SK-N-SH treated with all-trans-retinoic acid at 6 μM for 48 hours (cell line): ENCODE measurements around the gene CIPC.

Source experiments
- ATAC-seq: fragments of 200-7000 bp; cut with Tn5 transposase; 3 replicates; pipeline ENCODE4 v1.9.1; 2020; ENCODE audit warnings: mild to moderate bottlenecking, moderate library complexity
- ARNTL ChIP-seq: fragments of 450-650 bp; formaldehyde crosslinking; IDR thresholded peaks from 2 replicates; pipeline ENCODE4 v1.5.0; 2020; ENCODE audit warnings: low read depth, mild to moderate bottlenecking, moderate library complexity, borderline replicate concordance
- BACH2 ChIP-seq: fragments of 250-450 bp; sonication (Bioruptor Pico); IDR thresholded peaks from 2 replicates; pipeline ENCODE4 v1.9.0; 2021; ENCODE audit warnings: mild to moderate bottlenecking, borderline replicate concordance
- CSDC2 ChIP-seq: fragments of 250-450 bp; sonication (Bioruptor Pico); IDR thresholded peaks from 2 replicates; pipeline ENCODE4 v1.5.0; 2020; ENCODE audit warnings: mild to moderate bottlenecking, moderate library complexity
- ESRRG ChIP-seq: fragments of 250-450 bp; sonication (Bioruptor Pico); IDR thresholded peaks from 2 replicates; pipeline ENCODE4 v1.6.1; 2021; ENCODE audit warnings: mild to moderate bottlenecking
- GLIS3 ChIP-seq: fragments of 250-450 bp; sonication (Bioruptor Pico); IDR thresholded peaks from 2 replicates; pipeline ENCODE4 v1.5.0; 2020; ENCODE audit warnings: mild to moderate bottlenecking, moderate library complexity
- ISL1 ChIP-seq: fragments of 250-450 bp; sonication (Bioruptor Pico); IDR thresholded peaks from 2 replicates; pipeline ENCODE4 v2.1.2; 2022; ENCODE audit warnings: mild to moderate bottlenecking, moderate library complexity
- OSR1 ChIP-seq: fragments of 250-450 bp; sonication (Bioruptor Pico); IDR thresholded peaks from 2 replicates; pipeline ENCODE4 v1.8.0; 2022; ENCODE audit warnings: moderate library complexity, mild to moderate bottlenecking, inconsistent platforms
- PPARA ChIP-seq: fragments of 250-450 bp; sonication (Bioruptor Pico); IDR thresholded peaks from 2 replicates; pipeline ENCODE4 v1.5.0; 2020; ENCODE audit warnings: mild to moderate bottlenecking, borderline replicate concordance
- RARB ChIP-seq: fragments of 250-450 bp; sonication (Bioruptor Pico); IDR thresholded peaks from 2 replicates; pipeline ENCODE4 v1.8.0; 2021; ENCODE audit warnings: mild to moderate bottlenecking, moderate library complexity
- SNAI2 ChIP-seq: fragments of 250-450 bp; sonication (Bioruptor Pico); IDR thresholded peaks from 2 replicates; pipeline ENCODE4 v1.5.0; 2020; ENCODE audit warnings: mild to moderate bottlenecking, moderate library complexity
- TCF4 ChIP-seq: fragments of 250-450 bp; sonication (Bioruptor Pico); IDR thresholded peaks from 2 replicates; pipeline ENCODE4 v1.8.0; 2021; ENCODE audit warnings: mild to moderate bottlenecking, moderate library complexity, borderline replicate concordance
- TOX ChIP-seq: fragments of 250-450 bp; sonication (Bioruptor Pico); IDR thresholded peaks from 2 replicates; pipeline ENCODE4 v1.8.0; 2021; ENCODE audit warnings: mild to moderate bottlenecking, moderate library complexity, borderline replicate concordance
- ZC3H10 ChIP-seq: fragments of 250-450 bp; sonication (Bioruptor Pico); IDR thresholded peaks from 2 replicates; pipeline ENCODE4 v1.5.1; 2021; ENCODE audit warnings: mild to moderate bottlenecking, moderate library complexity
- ZFP3 ChIP-seq: fragments of 250-450 bp; sonication (Bioruptor Pico); IDR thresholded peaks from 2 replicates; pipeline ENCODE4 v1.5.0; 2020; ENCODE audit warnings: mild to moderate bottlenecking, moderate library complexity
- ZFP30 ChIP-seq: fragments of 450-650 bp; formaldehyde crosslinking; IDR thresholded peaks from 2 replicates; pipeline ENCODE4 v1.5.0; 2022; ENCODE audit warnings: mild to moderate bottlenecking, moderate library complexity
- ZNF565 ChIP-seq: fragments of 450-650 bp; formaldehyde crosslinking; conservative IDR thresholded peaks from 2 replicates; pipeline ENCODE4 v1.5.0; 2020; ENCODE audit warnings: low read depth, mild to moderate bottlenecking, moderate library complexity
- ZNF70 ChIP-seq: fragments of 450-650 bp; formaldehyde crosslinking; IDR thresholded peaks from 2 replicates; pipeline ENCODE4 v1.5.0; 2020; ENCODE audit warnings: mild to moderate bottlenecking, moderate library complexity
- ZNF8 ChIP-seq: fragments of 450-650 bp; formaldehyde crosslinking; IDR thresholded peaks from 2 replicates; pipeline ENCODE4 v1.5.0; 2020; ENCODE audit warnings: mild to moderate bottlenecking, moderate library complexity
- TF ChIP-seq, protein P1 (sequence below): fragments of 250-450 bp; sonication (Bioruptor Pico); IDR thresholded peaks from 2 replicates; pipeline ENCODE4 v1.5.0; 2020; ENCODE audit warnings: mild to moderate bottlenecking, moderate library complexity
- TF ChIP-seq, protein P2 (sequence below): fragments of 250-450 bp; sonication (Bioruptor Pico); IDR thresholded peaks from 2 replicates; pipeline ENCODE4 v1.5.1; 2020; ENCODE audit warnings: low read depth, mild to moderate bottlenecking, moderate library complexity
- TF ChIP-seq, protein P3 (sequence below): fragments of 250-450 bp; sonication (Bioruptor Pico); IDR thresholded peaks from 2 replicates; pipeline ENCODE4 v1.5.1; 2021; ENCODE audit warnings: mild to moderate bottlenecking, moderate library complexity
- TF ChIP-seq, protein P4 (sequence below): fragments of 250-450 bp; sonication (Bioruptor Pico); IDR thresholded peaks from 2 replicates; pipeline ENCODE4 v1.8.0; 2020; ENCODE audit warnings: mild to moderate bottlenecking, moderate library complexity, borderline replicate concordance

CIPC gene

DNA sequence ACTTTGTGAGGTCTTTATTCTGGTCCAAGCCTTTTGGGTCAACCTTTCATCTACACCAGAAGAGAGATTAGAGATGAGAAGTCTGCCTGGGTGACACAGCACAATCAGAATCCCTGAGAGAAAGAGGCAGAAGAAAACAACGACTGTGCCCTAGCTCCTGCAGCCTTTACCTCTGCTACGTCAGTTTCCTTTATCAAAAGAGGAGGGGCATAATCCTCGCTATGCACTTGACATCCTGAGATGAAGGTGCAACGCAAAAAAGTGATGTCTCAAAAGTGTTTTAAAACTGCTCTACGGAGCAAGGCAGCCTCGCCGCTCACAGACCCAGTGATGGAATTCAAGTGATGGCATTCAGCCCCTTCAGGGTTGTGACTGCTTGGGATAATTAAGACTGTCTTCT, 21.8 kb downstream of the CIPC start:
- no peak for ATAC-seq

DNA sequence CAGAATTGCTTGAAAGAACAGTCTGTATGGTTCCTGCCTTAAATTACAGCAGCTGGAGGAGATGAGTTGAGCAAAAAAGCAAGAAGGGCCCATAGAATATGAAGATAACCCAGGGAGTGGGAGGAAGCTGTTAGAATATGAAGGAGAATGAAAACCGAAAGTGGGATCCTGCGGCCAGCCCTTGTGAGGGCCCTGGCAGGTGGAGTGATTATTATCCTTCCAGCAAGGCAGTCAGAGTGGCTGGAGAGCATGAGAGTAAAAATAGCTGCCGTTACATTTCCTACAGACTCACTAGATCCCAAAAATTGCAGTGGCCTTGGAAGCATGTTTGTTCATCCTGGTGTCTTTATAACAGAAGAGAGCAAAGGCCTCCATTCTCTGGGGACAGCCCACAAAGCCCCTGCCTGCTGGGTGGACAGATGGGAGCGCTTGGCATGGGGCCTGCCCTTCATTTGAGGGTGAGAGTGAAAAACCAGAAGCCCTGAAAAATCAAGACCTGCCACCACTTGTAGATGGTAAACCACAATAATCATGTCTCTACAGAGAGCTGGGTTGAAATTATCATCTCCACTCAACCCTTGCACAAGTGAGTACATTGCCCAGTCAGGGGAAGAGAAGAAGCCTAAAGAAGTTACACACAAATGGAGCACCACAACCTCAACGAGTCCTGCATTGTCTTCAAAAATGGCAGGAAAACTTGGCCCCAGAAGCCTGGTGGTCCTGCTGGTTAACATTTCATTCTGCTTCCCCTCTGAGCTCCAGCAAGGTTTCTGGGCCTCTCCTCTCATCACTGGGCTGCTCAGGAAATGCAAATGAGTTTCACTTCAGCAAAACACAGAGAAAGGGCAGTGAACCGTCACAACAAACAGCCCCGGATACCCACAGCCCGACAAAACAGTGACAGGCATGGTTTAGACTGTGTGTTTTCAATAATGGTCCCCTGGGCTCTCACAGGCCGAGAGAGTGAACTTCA, 23.0 kb downstream of the CIPC start:
- no peak for ATAC-seq
- TF ChIP-seq RARB (CRISPR knock-in tag) (no peak), TCF4 (CRISPR knock-in tag) (no peak), ZNF8 (no peak), ESRRG (CRISPR knock-in tag) (no peak), ZC3H10 (no peak), ISL1 (CRISPR knock-in tag) (no peak), ARNTL (CRISPR knock-in tag) (no peak), GLIS3 (no peak), ZFP30 (CRISPR knock-in tag) (no peak), BACH2 (no peak), SNAI2 (CRISPR knock-in tag) (no peak)
- TF ChIP-seq, protein P1, sequence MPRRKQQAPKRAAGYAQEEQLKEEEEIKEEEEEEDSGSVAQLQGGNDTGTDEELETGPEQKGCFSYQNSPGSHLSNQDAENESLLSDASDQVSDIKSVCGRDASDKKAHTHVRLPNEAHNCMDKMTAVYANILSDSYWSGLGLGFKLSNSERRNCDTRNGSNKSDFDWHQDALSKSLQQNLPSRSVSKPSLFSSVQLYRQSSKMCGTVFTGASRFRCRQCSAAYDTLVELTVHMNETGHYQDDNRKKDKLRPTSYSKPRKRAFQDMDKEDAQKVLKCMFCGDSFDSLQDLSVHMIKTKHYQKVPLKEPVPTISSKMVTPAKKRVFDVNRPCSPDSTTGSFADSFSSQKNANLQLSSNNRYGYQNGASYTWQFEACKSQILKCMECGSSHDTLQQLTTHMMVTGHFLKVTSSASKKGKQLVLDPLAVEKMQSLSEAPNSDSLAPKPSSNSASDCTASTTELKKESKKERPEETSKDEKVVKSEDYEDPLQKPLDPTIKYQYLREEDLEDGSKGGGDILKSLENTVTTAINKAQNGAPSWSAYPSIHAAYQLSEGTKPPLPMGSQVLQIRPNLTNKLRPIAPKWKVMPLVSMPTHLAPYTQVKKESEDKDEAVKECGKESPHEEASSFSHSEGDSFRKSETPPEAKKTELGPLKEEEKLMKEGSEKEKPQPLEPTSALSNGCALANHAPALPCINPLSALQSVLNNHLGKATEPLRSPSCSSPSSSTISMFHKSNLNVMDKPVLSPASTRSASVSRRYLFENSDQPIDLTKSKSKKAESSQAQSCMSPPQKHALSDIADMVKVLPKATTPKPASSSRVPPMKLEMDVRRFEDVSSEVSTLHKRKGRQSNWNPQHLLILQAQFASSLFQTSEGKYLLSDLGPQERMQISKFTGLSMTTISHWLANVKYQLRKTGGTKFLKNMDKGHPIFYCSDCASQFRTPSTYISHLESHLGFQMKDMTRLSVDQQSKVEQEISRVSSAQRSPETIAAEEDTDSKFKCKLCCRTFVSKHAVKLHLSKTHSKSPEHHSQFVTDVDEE (CRISPR knock-in tag): no peak
- TF ChIP-seq, protein P2, sequence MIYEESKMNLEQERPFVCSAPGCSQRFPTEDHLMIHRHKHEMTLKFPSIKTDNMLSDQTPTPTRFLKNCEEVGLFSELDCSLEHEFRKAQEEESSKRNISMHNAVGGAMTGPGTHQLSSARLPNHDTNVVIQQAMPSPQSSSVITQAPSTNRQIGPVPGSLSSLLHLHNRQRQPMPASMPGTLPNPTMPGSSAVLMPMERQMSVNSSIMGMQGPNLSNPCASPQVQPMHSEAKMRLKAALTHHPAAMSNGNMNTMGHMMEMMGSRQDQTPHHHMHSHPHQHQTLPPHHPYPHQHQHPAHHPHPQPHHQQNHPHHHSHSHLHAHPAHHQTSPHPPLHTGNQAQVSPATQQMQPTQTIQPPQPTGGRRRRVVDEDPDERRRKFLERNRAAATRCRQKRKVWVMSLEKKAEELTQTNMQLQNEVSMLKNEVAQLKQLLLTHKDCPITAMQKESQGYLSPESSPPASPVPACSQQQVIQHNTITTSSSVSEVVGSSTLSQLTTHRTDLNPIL (CRISPR knock-in tag): no peak

More for the DNA sequence above, 21.8 kb downstream of the CIPC start:
- TF ChIP-seq ZNF70 (CRISPR knock-in tag) (no peak), TOX (no peak), OSR1 (CRISPR knock-in tag) (no peak), PPARA (no peak), ZC3H10 (no peak), ZFP30 (CRISPR knock-in tag) (no peak), ESRRG (CRISPR knock-in tag) (no peak), ARNTL (CRISPR knock-in tag) (no peak), TCF4 (CRISPR knock-in tag) (no peak), BACH2 (no peak), GLIS3 (no peak), RARB (CRISPR knock-in tag) (no peak), CSDC2 (CRISPR knock-in tag) (no peak), ZNF565 (CRISPR knock-in tag) (no peak), ZFP3 (CRISPR knock-in tag) (no peak)
- TF ChIP-seq, protein P1 (CRISPR knock-in tag): no peak
- TF ChIP-seq, protein P2 (CRISPR knock-in tag): no peak
- TF ChIP-seq, protein P3, sequence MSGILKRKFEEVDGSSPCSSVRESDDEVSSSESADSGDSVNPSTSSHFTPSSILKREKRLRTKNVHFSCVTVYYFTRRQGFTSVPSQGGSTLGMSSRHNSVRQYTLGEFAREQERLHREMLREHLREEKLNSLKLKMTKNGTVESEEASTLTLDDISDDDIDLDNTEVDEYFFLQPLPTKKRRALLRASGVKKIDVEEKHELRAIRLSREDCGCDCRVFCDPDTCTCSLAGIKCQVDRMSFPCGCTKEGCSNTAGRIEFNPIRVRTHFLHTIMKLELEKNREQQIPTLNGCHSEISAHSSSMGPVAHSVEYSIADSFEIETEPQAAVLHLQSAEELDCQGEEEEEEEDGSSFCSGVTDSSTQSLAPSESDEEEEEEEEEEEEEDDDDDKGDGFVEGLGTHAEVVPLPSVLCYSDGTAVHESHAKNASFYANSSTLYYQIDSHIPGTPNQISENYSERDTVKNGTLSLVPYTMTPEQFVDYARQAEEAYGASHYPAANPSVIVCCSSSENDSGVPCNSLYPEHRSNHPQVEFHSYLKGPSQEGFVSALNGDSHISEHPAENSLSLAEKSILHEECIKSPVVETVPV: no peak
- TF ChIP-seq, protein P4, sequence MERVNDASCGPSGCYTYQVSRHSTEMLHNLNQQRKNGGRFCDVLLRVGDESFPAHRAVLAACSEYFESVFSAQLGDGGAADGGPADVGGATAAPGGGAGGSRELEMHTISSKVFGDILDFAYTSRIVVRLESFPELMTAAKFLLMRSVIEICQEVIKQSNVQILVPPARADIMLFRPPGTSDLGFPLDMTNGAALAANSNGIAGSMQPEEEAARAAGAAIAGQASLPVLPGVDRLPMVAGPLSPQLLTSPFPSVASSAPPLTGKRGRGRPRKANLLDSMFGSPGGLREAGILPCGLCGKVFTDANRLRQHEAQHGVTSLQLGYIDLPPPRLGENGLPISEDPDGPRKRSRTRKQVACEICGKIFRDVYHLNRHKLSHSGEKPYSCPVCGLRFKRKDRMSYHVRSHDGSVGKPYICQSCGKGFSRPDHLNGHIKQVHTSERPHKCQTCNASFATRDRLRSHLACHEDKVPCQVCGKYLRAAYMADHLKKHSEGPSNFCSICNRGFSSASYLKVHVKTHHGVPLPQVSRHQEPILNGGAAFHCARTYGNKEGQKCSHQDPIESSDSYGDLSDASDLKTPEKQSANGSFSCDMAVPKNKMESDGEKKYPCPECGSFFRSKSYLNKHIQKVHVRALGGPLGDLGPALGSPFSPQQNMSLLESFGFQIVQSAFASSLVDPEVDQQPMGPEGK (CRISPR knock-in tag): no peak
